OCI-LY3 (cell line): ENCODE data around the gene ANKS1A.

Experiments used
- H2AFZ ChIP-seq: fragments of 200-600, 300-600 bp; shearing (Covaris generic); 2 replicates; pipeline ENCODE4 v1.6.0; 2014; ENCODE audit warnings: antibody characterized with exemption, low read depth, low read length
- H3K27ac ChIP-seq: fragments of 200-600, 300-600 bp; sonication (generic); 2 replicates; pipeline ENCODE4 v1.5.1; 2014; ENCODE audit warnings: mild to moderate bottlenecking, low read length, moderate library complexity, mixed read lengths
- H3K27me3 ChIP-seq: fragments of 200-600, 300-600 bp; sonication (generic); 2 replicates; pipeline ENCODE4 v1.6.1; 2014; ENCODE audit warnings: low read depth, low read length, mixed read lengths
- H3K36me3 ChIP-seq: fragments of 200-600, 300-600 bp; sonication (generic); replicated peaks from 2 replicates; pipeline ENCODE3; 2014; ENCODE audit warnings: low read depth, low read length, mixed read lengths
- H3K4me1 ChIP-seq: fragments of 300-600, 200-600 bp; sonication (generic); 2 replicates; pipeline ENCODE4 v1.6.1; 2014; ENCODE audit warnings: low read length, mixed read lengths
- H3K4me2 ChIP-seq: fragments of 200-600, 300-600 bp; sonication (generic); 2 replicates; pipeline ENCODE4 v1.6.1; 2014; ENCODE audit warnings: low read length, mixed read lengths
- H3K4me3 ChIP-seq: fragments of 300-600, 200-600 bp; sonication (generic); 2 replicates; pipeline ENCODE4 v1.5.1; 2014; ENCODE audit warnings: antibody characterized with exemption, mild to moderate bottlenecking, low read length, moderate library complexity
- H3K79me2 ChIP-seq: fragments of 300-600, 200-600 bp; shearing (Covaris generic); 2 replicates; pipeline ENCODE4 v1.6.1; 2014; ENCODE audit warnings: mild to moderate bottlenecking, low read length, mixed read lengths
- H3K9ac ChIP-seq: fragments of 300-600, 200-600 bp; shearing (Covaris generic); 2 replicates; pipeline ENCODE4 v1.6.0; 2014; ENCODE audit warnings: mild to moderate bottlenecking, low read length, moderate library complexity
- H3K9me3 ChIP-seq: fragments of 200-600, 300-600 bp; shearing (Covaris generic); 2 replicates; pipeline ENCODE4 v1.6.1; 2014; ENCODE audit warnings: low read length, mixed read lengths; ENCODE audit not compliant: insufficient read depth
- H4K20me1 ChIP-seq: fragments of 200-600, 300-600 bp; sonication (generic); 2 replicates; pipeline ENCODE4 v1.6.1; 2016; ENCODE audit warnings: low read length, mixed read lengths; ENCODE audit not compliant: insufficient read depth
- CTCF ChIP-seq: fragments of 200-600, 300-600 bp; sonication (generic); IDR thresholded peaks from 2 replicates; pipeline ENCODE4 v1.5.1; 2014; ENCODE audit warnings: antibody characterized with exemption, low read length, low read depth
- EZH2phosphoT487 ChIP-seq: fragments of 200-600 bp; shearing (Covaris generic); IDR thresholded peaks from 2 replicates; pipeline ENCODE4 v1.6.1; 2018; ENCODE audit warnings: antibody characterized with exemption, mixed run types, low read depth

ANKS1A gene

GRCh38 chr6:35019831-35020230 lies 130.8 kb downstream of the ANKS1A start:
- H3K27ac ChIP-seq = no peak overlapping the region
- H2AFZ ChIP-seq = no peak overlapping the region
- H3K36me3 ChIP-seq = no peaks in the 10 kb centered on the region
- H3K4me3 ChIP-seq = no peak overlapping the region
- H3K79me2 ChIP-seq = no peaks in the 10 kb centered on the region
- no peaks in the 10 kb centered on the region for H3K4me1 ChIP-seq
- no peak overlapping the region for H3K4me2 ChIP-seq
- TF ChIP-seq EZH2phosphoT487 = no peak
- no peak for TF ChIP-seq CTCF
- H4K20me1 ChIP-seq = no peaks in the 10 kb centered on the region
- no peak overlapping the region for H3K9ac ChIP-seq
- H3K9me3 ChIP-seq = no peaks in the 10 kb centered on the region
- no peaks in the 10 kb centered on the region for H3K27me3 ChIP-seq

- no peak overlapping the region for H3K27ac ChIP-seq
- no peaks in the 10 kb centered on the region for H3K36me3 ChIP-seq
- H3K4me1 ChIP-seq = no peaks in the 10 kb centered on the region
- H3K9ac ChIP-seq = no peak overlapping the region
- H3K9me3 ChIP-seq = no peaks in the 10 kb centered on the region
- no peaks in the 10 kb centered on the region for H3K79me2 ChIP-seq
- no peaks in the 10 kb centered on the region for H3K27me3 ChIP-seq
- TF ChIP-seq EZH2phosphoT487 (no peak), CTCF (no peak)
- H3K4me2 ChIP-seq = no peak overlapping the region
- H4K20me1 ChIP-seq = no peaks in the 10 kb centered on the region
- no peak overlapping the region for H2AFZ ChIP-seq
- no peak overlapping the region for H3K4me3 ChIP-seq
These were observed 131.9 kb downstream of the ANKS1A start for GRCh38 chr6:35021004-35021403.

- Histone ChIP-seq H3K27me3 (no peaks in the 10 kb centered on the region), H3K36me3 (no peaks in the 10 kb centered on the region), H3K27ac (no peak overlapping the region), H2AFZ (no peak overlapping the region), H3K9me3 (no peaks in the 10 kb centered on the region), H3K4me3 (no peak overlapping the region), H3K79me2 (no peaks in the 10 kb centered on the region), H3K4me1 (no peaks in the 10 kb centered on the region), H4K20me1 (no peaks in the 10 kb centered on the region), H3K4me2 (no peak overlapping the region), H3K9ac (no peak overlapping the region)
- no peak for TF ChIP-seq CTCF
- no peak for TF ChIP-seq EZH2phosphoT487
These were observed 134.3 kb downstream of the ANKS1A start for GRCh38 chr6:35023091-35024000.

- H3K4me3 ChIP-seq = no peak overlapping the region
- TF ChIP-seq CTCF = no peak
- TF ChIP-seq EZH2phosphoT487 = no peak
- no peaks in the 10 kb centered on the region for H4K20me1 ChIP-seq
- no peak overlapping the region for H3K27ac ChIP-seq
- no peaks in the 10 kb centered on the region for H3K4me1 ChIP-seq
- H2AFZ ChIP-seq = no peak overlapping the region
- no peak overlapping the region for H3K4me2 ChIP-seq
- H3K27me3 ChIP-seq = no peaks in the 10 kb centered on the region
- H3K9me3 ChIP-seq = no peaks in the 10 kb centered on the region
- no peaks in the 10 kb centered on the region for H3K79me2 ChIP-seq
- H3K9ac ChIP-seq = no peak overlapping the region
- no peaks in the 10 kb centered on the region for H3K36me3 ChIP-seq
These were observed 135.5 kb downstream of the ANKS1A start for GRCh38 chr6:35024551-35025054.
